GM12891 (cell line): ENCODE data around the gene PHACTR3.

Experiments used
- POLR2A ChIP-seq: IDR thresholded peaks from 2 replicates; pipeline ENCODE4 v1.6.1; 2011; ENCODE audit warnings: low read depth, low read length, control low read depth
- POLR2AphosphoS5 ChIP-seq: IDR thresholded peaks from 2 replicates; pipeline ENCODE4 v1.6.1; 2011; ENCODE audit warnings: low read depth, low read length, control low read depth
- POU2F2 ChIP-seq: IDR thresholded peaks from 2 replicates; pipeline ENCODE4 v1.6.1; 2011; ENCODE audit warnings: low read depth, mild to moderate bottlenecking, control low read depth, low read length, moderate library complexity
- TAF1 ChIP-seq: IDR thresholded peaks from 2 replicates; pipeline ENCODE4 v1.6.1; 2011; ENCODE audit warnings: low read depth, low read length, control low read depth

DNA sequence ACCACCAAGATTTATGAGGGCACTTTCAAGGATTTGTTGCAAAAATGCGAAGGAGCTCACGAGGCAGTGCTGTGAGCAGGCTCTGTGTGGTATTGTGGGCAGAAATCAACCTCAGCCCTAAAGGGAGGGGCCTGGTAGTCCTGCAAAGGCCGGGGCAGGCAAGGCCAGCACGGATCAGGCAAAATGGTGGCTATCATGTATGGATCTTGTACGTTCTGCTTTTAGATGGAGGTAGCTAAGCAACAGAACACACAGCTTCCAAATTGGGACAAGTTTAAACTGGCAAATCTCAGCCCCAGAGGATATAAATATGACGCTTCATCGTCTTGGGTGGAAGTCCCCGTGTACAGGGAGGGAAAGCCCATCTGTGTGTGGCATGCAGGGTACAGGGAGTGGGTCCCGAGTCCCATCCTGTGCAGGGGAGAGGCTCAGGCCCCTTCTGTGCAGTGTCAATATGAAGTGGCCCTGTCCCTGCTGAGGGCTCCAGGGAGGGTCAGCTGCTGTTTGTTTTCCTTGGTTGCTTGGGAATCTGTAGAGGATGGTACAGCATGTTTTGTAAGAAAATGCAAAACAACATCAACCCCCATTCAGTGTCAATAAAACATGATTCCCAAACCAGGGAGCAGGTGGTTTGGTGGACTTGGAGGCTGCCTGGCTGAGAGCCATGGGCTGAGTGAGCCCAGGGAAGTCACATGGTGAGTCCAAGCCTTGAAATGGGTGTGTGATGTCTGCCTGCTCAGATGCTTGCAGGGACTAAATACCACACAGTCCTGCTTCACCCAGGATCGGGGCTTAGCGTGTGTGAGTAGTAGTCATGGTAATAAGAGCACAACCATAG is 216.1 kb downstream of the PHACTR3 start:
- TF ChIP-seq POLR2A (no peak), POLR2AphosphoS5 (no peak), TAF1 (no peak), POU2F2 (no peak)
